OCI-LY3 (cell line): ENCODE data around the gene SGSM2.

ENCODE experiments used
- EZH2phosphoT487 ChIP-seq: fragments of 200-600 bp; shearing (Covaris generic); IDR thresholded peaks from 2 replicates; pipeline ENCODE4 v1.6.1; 2018; ENCODE audit warnings: antibody characterized with exemption, mixed run types, low read depth
- TF ChIP-seq, protein P1 (sequence below): fragments of 200-600, 300-600 bp; sonication (generic); IDR thresholded peaks from 2 replicates; pipeline ENCODE4 v1.5.1; 2014; ENCODE audit warnings: antibody characterized with exemption, low read length, low read depth

DNA sequence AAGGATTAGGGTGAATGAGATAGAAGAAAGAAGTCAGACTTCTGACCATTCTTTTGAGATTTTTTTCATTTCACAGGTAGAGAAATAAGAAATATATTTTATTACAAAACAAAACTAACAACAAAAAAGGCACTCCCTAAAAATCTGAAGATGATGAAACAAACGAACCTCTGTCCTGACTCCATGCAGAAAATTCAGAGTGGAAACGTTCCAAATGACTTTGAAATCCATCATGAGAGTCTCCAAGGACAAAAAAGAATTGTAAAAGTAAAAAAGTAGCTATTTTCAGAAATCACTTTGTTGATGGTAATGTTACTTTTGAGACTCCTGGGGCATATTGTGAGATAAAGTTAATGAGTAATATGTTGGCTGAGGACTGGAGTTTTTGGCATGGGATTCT is 89.9 kb downstream of the SGSM2 start:
- TF ChIP-seq, protein P1, sequence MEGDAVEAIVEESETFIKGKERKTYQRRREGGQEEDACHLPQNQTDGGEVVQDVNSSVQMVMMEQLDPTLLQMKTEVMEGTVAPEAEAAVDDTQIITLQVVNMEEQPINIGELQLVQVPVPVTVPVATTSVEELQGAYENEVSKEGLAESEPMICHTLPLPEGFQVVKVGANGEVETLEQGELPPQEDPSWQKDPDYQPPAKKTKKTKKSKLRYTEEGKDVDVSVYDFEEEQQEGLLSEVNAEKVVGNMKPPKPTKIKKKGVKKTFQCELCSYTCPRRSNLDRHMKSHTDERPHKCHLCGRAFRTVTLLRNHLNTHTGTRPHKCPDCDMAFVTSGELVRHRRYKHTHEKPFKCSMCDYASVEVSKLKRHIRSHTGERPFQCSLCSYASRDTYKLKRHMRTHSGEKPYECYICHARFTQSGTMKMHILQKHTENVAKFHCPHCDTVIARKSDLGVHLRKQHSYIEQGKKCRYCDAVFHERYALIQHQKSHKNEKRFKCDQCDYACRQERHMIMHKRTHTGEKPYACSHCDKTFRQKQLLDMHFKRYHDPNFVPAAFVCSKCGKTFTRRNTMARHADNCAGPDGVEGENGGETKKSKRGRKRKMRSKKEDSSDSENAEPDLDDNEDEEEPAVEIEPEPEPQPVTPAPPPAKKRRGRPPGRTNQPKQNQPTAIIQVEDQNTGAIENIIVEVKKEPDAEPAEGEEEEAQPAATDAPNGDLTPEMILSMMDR: no peak
- TF ChIP-seq EZH2phosphoT487: no peak
